NCI-H2081 treated with DMSO at 0.1 percent for 48 hours (cell line): Measurements from ENCODE around the gene ODAPH.
A peak's percentile ranks its signal among the peaks of the same experiment; 100 is the strongest.
"Not testable (repeated sequence)": the region's sequence is repeated elsewhere in the genome, so short reads cannot be mapped to it uniquely, and the experiment has no call there.

Experiments used
- DNase-seq: peaks from one replicate; lab custom pipeline; 2025; lab: John Stamatoyannopoulos, UW

ODAPH gene

GRCh38 chr4:75555294-75556164 is at the start of gene ODAPH:
Gene ODAPH (plus strand): TSS chr4:75556066. CDS start chr4:75556083, 17 bp downstream.
- DNase-seq = no peak

GRCh38 chr4:75509592-75509991 is 46.3 kb upstream of the ODAPH start:
- not testable (repeated sequence) for DNase-seq

DNA sequence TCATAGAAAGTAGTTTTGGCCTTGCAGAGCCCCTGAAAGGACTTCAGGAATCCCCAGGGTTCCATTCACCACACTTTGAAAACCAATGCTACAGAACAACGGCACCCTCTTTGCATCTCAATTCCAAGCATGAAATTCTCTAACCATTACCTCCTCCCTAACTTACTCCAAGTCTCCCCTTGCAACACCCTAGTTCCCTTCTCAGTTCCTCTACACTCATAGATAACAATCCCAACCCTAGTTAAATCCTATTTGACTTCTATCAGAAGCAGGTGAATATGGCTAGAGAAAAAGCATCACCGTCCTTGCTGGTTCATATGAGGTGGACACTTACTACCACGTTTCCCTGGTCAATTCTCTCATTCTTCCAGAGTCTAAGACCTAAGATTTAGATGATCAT is 44.0 kb upstream of the ODAPH start:
- DNase-seq = no peak

DNA sequence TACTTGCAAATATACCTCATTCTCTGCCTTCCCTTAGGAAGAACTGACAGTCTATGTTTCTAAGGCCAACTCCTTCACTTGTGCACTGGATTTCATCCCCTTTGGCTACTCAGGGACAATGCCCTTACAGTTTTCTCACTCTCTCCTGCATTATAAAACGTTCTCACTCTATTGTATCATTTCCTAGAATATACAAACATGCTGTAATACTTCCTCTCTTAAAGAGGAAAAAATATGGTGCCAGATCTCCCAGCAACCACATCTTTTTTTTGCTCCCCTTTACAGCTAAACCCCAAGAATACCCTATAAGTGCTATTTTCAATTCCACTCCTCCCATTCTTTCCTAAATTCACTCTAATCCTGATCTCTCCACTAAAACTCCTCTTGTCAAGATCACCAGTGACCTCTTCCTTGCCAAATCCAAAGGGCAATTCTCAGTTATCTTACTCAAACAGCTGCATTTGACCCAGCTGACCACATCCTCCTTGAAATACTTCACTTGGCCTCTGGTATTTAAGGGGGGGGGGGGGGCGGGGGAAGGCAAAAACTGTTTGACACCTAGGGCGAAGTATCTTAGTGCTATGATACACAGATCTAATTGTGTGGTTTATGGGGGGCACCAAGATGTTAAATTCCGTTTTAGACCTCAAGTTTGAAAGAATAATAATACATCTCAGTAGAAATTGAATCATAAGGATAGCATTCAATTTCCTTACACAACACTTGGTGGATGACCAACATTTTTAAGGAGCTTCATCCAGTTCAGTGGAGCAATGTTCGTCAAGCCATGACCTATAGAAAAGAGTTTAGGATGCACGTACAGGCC is 43.3 kb upstream of the ODAPH start:
- DNase-seq = no peak

- DNase-seq = no peak
Measured at GRCh38 chr4:75513526-75514130, 42.2 kb upstream of the ODAPH start.

- peak; percentile 58 for DNase-seq
Measured at GRCh38 chr4:75514131-75514948, 41.5 kb upstream of the ODAPH start, which contains the start of the genes RCHY1 and THAP6. Gene RCHY1 (minus strand): TSS chr4:75514403. CDS start chr4:75514286, 117 bp downstream. Gene THAP6 (plus strand): TSS chr4:75514473. CDS start chr4:75515453, 980 bp downstream.

DNA sequence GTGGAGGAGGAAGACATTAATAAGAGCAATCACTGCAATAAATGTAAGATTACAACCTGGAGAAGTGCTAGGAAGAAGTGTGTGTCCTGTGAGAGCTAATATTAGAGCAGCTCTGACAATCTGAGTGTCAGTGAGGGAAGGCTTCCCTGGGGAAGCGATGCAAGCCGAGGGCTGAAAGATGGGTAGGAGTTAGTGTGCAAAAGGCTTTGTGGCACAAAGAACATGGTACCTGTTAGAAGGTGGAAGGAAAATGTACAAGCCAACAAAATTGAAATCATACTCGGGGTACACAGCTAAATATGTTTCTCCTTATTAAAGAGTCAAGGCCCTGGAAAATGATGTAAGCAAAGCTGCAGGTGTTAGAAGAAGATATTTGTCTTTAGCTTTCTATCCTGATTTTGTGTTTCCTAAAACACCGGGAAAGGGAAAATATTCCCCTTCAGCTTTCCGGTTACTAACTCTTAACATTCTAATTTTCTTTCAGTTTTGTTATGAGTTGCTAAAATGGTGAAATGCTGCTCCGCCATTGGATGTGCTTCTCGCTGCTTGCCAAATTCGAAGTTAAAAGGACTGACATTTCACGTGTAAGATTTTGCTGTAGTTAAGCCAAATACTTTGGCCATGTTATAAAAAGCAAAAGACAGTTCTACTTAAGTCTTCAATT is 40.8 kb upstream of the ODAPH start:
- DNase-seq = no peak

GRCh38 chr4:75516144-75516543 is 39.7 kb upstream of the ODAPH start:
- no peak for DNase-seq

- DNase-seq = not testable (repeated sequence)
Measured at GRCh38 chr4:75519452-75519851, 36.4 kb upstream of the ODAPH start.

DNA sequence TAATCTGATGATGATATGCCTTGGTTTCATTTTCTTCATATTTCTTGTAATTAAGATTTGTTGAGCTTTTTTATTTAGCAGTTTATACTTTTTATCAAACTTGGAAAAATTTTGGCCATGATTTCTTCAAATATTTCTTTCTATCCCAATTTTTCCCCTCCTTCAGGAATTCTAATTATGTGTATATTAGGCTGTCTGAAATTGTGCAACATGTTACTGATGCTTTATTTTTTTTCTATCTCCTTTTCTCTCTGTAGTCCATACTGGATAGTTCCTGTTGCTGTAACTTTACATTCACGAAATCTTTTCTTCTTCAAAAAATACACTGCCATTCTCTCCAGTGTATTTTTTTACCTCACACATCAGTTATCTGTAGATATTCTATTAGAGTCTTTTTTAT is 30.8 kb upstream of the ODAPH start:
- no peak for DNase-seq

DNA sequence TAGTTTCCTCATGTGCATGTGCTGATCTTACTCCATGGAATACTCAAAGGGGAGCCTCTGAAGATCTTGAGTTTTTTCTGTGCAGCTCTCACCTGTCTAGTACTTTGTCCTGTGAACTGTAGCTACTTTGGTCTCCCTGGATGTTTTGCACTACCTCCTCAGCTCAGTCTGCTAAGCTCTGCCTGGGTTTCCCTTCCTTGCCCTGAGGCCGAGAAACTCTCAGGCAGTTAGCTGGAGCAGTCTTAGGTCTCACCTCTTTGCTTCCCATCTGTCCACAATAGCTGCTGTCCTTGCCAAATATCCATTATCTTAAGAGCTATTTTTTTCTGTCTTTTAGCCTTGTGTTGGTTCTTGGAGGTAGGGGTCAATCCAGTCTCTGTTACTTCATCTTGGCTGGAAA is 30.0 kb upstream of the ODAPH start:
- no peak for DNase-seq

DNA sequence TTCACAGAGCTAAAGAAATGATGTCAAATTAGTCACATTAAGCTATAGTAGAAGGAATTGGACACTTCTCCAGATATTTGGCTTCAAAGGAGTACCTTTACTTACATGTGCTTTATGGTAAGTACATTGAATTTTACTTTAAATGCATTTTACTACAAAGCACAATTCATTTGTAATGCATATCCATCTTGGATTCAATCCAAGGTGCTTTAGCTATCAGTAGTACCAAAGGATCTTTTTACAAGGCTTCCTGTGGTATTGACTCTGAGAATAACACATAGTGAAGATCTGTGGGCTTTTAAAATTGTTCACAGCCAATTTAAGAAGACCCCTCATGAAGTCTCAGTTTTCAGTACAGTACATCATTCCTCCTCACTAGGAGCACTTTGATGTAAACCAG is 28.4 kb upstream of the ODAPH start:
- DNase-seq = no peak

GRCh38 chr4:75530556-75531322 is 25.1 kb upstream of the ODAPH start:
- DNase-seq = no peak

GRCh38 chr4:75531536-75532143 is 24.2 kb upstream of the ODAPH start:
- not testable (repeated sequence) for DNase-seq

DNA sequence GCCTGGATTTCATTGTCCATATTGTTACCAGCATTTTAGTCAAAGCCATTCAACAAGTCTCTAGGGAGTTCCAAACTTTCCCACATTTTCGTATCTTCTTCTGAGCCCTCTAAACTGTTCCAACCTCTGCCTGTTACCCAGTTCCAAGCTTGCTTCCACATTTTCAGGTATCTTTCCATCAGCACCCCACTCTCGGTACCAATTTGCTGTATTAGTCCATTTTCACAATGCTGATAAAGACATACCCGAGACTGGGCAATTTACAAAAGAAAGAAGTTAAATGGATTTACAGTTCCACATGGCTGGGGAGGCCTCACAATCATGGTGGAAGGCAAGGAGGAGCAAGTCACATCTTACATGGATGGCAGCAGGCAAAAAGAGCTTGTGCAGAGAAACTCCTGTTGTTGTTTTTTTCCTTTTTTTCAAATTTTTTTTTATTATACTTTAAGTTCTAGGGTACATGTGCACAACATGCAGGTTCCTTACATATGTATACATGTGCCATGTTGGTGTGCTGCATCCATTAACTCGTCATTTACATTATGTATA is 22.5 kb upstream of the ODAPH start:
- not testable (repeated sequence) for DNase-seq

DNA sequence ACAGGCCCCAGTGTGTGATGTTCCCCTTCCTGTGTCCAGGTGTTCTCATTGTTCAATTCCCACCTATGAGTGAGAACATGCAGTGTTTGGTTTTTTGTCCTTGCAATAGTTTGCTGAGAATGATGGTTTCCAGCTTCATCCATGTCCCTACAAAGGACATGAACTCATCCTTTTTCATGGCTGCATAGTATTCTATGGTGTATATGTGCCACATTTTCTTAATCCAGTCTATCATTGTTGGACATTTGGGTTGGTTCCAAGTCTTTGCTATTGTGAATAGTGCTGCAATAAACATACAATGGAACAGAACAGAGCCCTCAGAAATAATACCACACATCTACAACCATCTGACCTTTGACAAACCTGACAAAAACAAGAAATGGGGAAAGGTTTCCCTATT is 21.9 kb upstream of the ODAPH start:
- DNase-seq = not testable (repeated sequence)

DNA sequence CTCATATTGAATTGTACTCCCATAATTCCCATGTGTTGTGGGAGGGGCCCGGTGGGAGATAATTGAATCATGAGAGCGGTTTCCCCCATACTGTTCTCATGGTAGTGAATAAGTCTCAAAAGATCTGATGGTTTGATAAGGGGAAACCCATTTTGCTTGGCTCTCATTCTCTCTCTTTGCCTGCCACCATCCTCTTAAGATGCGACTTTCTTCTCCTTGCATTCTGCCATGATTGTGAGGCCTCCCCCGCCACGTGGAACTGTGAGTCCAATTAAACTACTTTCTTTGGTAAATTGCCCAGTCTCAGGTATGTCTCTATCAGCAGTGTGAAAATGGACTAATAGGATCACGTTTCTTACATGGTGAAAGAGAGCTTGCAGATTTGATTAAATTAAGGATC is 18.6 kb upstream of the ODAPH start:
- DNase-seq = not testable (repeated sequence)

- DNase-seq = no peak
Measured at GRCh38 chr4:75542824-75543223, 13.0 kb upstream of the ODAPH start.

GRCh38 chr4:75544220-75544619 is 11.6 kb upstream of the ODAPH start:
- DNase-seq = not testable (repeated sequence)
